Ovary (tissue), 3 donors: ENCODE data around the gene CCDC178.

ENCODE experiments used
- EP300 ChIP-seq: sonication (generic); formaldehyde crosslinking; IDR thresholded peaks from one replicate; pipeline ENCODE4 v1.6.1; 2017; ENCODE audit warnings: antibody characterized with exemption
- POLR2A ChIP-seq: fragments of 450-650 bp; IDR thresholded peaks from one replicate; pipeline ENCODE4 v1.6.1; 2017; ENCODE audit warnings: antibody characterized with exemption, mild to moderate bottlenecking, moderate library complexity
- TF ChIP-seq, protein P1 (sequence below), 3 donors: fragments of 450-650 bp in 2 of 3; fragments of 200-600 bp in 1 of 3; IDR thresholded peaks; one replicate each; pipeline versions ENCODE4 v1.5.1 to v1.8.0; 2016 to 2022; ENCODE audit warnings: antibody characterized with exemption in 3 of 3, mild to moderate bottlenecking in 1 of 3
- donor health status: DM: no; HTN: no; CAD: no.

DNA sequence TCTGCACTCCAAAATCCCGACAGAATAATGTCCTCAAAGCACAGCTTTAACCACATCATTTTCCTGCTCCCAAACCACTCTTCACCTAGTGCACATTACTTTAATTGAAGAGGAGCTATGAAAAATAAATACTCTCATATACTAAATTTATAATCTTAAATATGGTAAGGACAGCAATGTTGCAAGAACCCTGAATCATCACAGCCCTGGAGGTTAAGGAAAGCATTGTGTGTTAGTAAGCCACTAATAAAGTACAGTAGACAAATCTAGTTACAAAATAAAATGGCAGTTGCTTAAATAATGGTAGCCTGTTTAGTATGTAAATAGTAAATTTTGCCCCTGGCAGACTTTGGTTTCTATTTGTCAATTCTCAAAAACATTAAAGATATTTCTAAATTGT is 27.0 kb upstream of the CCDC178 start:
- TF ChIP-seq, protein P1, sequence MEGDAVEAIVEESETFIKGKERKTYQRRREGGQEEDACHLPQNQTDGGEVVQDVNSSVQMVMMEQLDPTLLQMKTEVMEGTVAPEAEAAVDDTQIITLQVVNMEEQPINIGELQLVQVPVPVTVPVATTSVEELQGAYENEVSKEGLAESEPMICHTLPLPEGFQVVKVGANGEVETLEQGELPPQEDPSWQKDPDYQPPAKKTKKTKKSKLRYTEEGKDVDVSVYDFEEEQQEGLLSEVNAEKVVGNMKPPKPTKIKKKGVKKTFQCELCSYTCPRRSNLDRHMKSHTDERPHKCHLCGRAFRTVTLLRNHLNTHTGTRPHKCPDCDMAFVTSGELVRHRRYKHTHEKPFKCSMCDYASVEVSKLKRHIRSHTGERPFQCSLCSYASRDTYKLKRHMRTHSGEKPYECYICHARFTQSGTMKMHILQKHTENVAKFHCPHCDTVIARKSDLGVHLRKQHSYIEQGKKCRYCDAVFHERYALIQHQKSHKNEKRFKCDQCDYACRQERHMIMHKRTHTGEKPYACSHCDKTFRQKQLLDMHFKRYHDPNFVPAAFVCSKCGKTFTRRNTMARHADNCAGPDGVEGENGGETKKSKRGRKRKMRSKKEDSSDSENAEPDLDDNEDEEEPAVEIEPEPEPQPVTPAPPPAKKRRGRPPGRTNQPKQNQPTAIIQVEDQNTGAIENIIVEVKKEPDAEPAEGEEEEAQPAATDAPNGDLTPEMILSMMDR (IDR thresholded peaks at IDR 0.05): no peak
- no peak for TF ChIP-seq POLR2A
- TF ChIP-seq EP300: no peak
